Nucleus accumbens (tissue), 56 donors: Measurements from ENCODE around the gene DIDO1.

Experiments
- DNase-seq, 56 donors: peaks; one replicate each; lab custom pipeline; 2025; lab: John Stamatoyannopoulos, UW

The DIDO1 gene

GRCh38 chr20:62916703-62917476, 9.4 kb downstream of the DIDO1 start:
- no peak for DNase-seq

- peak in 25 of 56 donors; percentile 7 to 49 (median 28) for DNase-seq
Observed at GRCh38 chr20:62914970-62915457, 11.3 kb downstream of the DIDO1 start.

DNA sequence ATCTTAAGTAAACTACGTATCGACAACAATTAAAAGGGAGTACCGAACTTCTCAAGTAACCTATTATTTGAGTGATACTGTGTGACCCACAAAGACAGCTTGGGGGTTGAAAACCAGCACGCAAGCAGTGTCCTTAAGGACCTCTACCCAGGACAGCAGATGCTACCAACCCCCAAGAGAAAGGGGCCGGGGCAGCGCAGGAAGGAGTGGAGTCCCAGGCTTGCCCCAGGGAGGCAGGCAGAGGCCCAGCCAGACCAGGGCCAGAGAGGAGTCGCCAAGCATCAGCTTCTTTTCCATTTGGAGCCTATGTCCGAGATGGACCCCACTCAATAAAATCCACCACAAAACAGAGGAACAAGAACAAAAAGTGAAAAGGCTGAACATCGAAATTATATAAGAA, 11.9 kb downstream of the DIDO1 start:
- no peak for DNase-seq

DNA sequence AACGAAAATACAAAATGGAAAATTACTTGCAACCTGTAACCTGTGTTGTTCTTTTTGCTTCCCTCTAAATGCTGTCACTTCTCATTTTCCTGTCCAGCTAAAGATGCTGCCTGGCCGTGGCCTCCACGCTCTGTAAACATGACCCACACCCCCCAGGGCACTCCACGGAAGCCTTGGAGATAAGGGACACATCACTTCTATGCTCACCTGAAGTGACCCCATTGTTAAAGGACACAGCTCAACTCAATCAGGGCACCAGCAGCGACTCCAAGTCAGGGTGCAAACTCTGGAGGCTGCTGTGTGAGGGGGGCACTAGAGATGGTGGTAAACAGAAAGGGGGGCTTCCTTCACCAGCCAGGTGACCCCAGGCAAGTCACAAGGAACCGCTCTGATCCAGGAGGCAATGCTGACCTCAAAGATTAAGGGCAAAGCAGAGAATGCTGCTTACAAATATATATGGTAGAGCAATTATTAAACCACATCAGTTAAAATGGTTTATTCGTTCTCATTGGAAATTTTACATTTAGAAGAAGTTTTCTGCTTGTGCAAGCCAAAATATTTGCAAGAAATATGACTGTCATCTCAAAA, 13.2 kb downstream of the DIDO1 start:
- DNase-seq, result no peak

GRCh38 chr20:62911701-62912280, 14.5 kb downstream of the DIDO1 start:
- DNase-seq, result no peak

- no peak for DNase-seq
Observed at GRCh38 chr20:62910777-62911497, 15.4 kb downstream of the DIDO1 start.

- no peak for DNase-seq
Observed at GRCh38 chr20:62910217-62910766, 16.0 kb downstream of the DIDO1 start.

- peak in 4 of 56 donors; percentile 34 to 67 (median 45) for DNase-seq
Observed at GRCh38 chr20:62908971-62909791, 17.1 kb downstream of the DIDO1 start.

- DNase-seq, result no peak
Observed at GRCh38 chr20:62907384-62908317, 18.7 kb downstream of the DIDO1 start.

GRCh38 chr20:62906647-62907375, 19.5 kb downstream of the DIDO1 start:
- DNase-seq, result no peak

DNA sequence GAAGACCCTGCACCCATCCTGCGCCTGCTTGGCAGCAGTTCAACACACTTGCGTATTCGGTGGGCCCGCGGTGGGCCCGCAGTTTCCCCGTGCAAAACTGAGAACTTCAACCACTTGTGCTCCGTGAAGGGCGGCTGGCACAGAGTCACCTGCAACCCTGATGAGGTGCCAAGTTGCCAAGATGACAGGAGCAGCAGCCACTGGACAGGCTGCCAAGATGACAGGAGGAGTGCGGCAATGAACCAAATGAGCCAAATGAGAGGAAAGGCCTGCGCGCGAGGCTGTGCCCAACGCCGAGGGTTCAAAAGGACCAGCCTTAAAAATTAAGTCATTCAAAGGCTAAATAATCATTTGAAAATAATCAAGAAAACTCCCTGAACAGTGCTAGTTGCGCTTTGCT, 20.1 kb downstream of the DIDO1 start:
- peak in 4 of 56 donors; percentile 11 to 38 (median 26) for DNase-seq

- no peak for DNase-seq
Observed at GRCh38 chr20:62905536-62906117, 20.7 kb downstream of the DIDO1 start.

GRCh38 chr20:62902926-62903615, 23.2 kb downstream of the DIDO1 start:
- no peak for DNase-seq

DNA sequence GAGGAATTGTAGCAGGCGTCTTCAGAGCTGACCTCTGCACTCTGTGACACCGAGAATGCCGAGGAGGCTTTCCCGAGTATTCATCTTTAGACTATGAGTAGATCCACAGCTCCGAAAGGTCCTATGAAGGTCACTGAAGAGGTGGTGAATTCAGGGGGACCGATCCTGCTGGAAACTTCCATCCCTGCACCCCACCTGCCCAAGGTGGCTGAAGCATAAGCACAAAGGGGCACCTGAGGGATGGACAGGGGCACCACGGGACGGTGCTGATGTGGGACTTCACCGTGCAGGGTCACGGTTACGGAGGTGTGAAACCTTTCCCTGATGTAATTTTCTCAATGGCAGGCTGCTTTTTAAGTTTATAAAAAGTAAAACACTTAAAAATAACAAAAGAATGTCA, 24.4 kb downstream of the DIDO1 start:
- no peak for DNase-seq

DNA sequence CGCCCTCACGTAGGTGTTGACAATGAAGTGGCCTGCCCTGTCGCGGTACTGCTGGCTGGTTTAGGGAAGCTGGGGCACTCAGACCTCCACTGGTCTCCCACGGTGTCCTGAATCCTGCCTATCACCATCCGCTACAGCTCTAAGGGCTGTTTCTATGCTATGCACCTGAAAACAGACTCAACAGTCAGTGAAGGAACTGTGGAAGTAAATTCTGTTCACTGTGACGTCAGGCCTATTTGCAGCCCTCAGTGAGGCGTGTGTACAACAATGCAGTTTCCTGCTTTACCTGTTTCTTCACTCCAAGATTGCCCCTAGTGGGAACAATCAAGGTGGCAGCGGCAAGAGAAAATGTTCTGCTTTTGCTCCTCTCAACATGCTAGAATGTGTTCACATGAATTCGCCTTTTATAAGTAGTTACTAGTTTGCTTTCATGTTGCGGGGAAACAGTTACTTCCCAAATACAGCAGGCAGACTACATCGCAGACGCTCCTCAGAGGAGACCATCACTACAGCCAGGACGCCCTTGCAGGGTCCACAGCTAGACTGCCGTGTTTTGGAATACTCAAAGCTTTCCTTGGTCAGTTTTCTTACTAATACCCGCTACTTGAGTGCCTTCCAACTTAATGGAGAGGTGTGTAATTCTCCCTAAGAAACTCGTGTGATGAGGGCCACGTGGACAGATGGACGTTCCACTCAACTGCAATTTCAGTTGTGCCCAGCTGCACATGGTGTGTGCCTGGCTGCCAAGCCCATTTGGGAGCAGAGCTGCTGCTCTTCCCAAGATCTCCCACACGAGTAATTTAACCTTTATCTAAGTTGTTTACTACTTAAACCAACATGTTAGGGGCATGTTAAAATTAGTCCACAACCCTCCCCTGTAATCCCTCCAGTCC, 25.4 kb downstream of the DIDO1 start:
- DNase-seq, result no peak
